HG03558 (cell line): Measurements from ENCODE around the gene SEH1L.
"Not testable (repeated sequence)": the region's sequence is repeated elsewhere in the genome, so short reads cannot be mapped to it uniquely, and the experiment has no call there.

Experiments used
- ATAC-seq: cut with Tn5 transposase; IDR thresholded peaks from one replicate; pipeline ENCODE4 v1.9.1; 2021; ENCODE audit warnings: moderate number of reproducible peaks; ENCODE audit not compliant: unreplicated experiment; ENCODE audit errors: extremely low read depth

The SEH1L gene

GRCh38 chr18:12939162-12939561 lies 8.6 kb upstream of the SEH1L start:
- no peak for ATAC-seq

- ATAC-seq, result no peak
Observed at GRCh38 chr18:12943215-12943614, 4.6 kb upstream of the SEH1L start.

- no peak for ATAC-seq
Observed at GRCh38 chr18:12944709-12945108, 3.1 kb upstream of the SEH1L start.

- no peak for ATAC-seq
Observed at GRCh38 chr18:12946549-12947284, 1.1 kb upstream of the SEH1L start.

- ATAC-seq, result peak; percentile 32
Observed at GRCh38 chr18:12948050-12948804, 416 bp downstream of the SEH1L start.

GRCh38 chr18:12958478-12958877 lies 10.7 kb downstream of the SEH1L start:
- no peak for ATAC-seq

GRCh38 chr18:12960395-12960794 lies 12.6 kb downstream of the SEH1L start:
- no peak for ATAC-seq

GRCh38 chr18:12960853-12961397 lies 13.1 kb downstream of the SEH1L start:
- ATAC-seq, result no peak

- ATAC-seq, result no peak
Observed at GRCh38 chr18:12963069-12963468, 15.3 kb downstream of the SEH1L start.

GRCh38 chr18:12968115-12968514 lies 20.3 kb downstream of the SEH1L start:
- ATAC-seq, result no peak

GRCh38 chr18:12968619-12969018 lies 20.8 kb downstream of the SEH1L start:
- no peak for ATAC-seq

- ATAC-seq, result no peak
Observed at GRCh38 chr18:12973562-12974213, 25.9 kb downstream of the SEH1L start.

- ATAC-seq, result no peak
Observed at GRCh38 chr18:12975488-12975887, 27.7 kb downstream of the SEH1L start.

GRCh38 chr18:12976305-12976704 lies 28.5 kb downstream of the SEH1L start:
- ATAC-seq, result no peak

GRCh38 chr18:12980065-12980464 lies 32.3 kb downstream of the SEH1L start:
- not testable (repeated sequence) for ATAC-seq

GRCh38 chr18:12989397-12990122 lies 41.7 kb downstream of the SEH1L start:
- ATAC-seq, result no peak

GRCh38 chr18:12990123-12990475 lies 42.3 kb downstream of the SEH1L start:
- no peak for ATAC-seq

- no peak for ATAC-seq
Observed at GRCh38 chr18:12990641-12990966, 42.8 kb downstream of the SEH1L start.

- peak; percentile 59 for ATAC-seq
Observed at GRCh38 chr18:12990967-12991820, 43.4 kb downstream of the SEH1L start, which contains the start of gene CEP192. Gene CEP192 (plus strand): TSS chr18:12991362. CDS start chr18:12999425, 8,063 bp downstream.

GRCh38 chr18:12991821-12992179 lies 44.0 kb downstream of the SEH1L start:
- no peak for ATAC-seq
